Stimulated activated CD8-positive, alpha-beta memory T cell treated with anti-CD3 and anti-CD28 coated beads, Interleukin-15, amount 100 ng/mL, for 24 hours (primary cell): ENCODE measurements around the gene ZBTB3.
"Not testable (repeated sequence)": the region's sequence is repeated elsewhere in the genome, so short reads cannot be mapped to it uniquely, and the experiment has no call there.

Experiments used
- DNase-seq: peaks from one replicate; pipeline ENCODE4 v3.0.0-alpha.2; 2020; ENCODE audit warnings: low read depth

ZBTB3 gene

GRCh38 chr11:62757846-62758788, 4.2 kb upstream of the ZBTB3 start:
- no peak for DNase-seq

DNA sequence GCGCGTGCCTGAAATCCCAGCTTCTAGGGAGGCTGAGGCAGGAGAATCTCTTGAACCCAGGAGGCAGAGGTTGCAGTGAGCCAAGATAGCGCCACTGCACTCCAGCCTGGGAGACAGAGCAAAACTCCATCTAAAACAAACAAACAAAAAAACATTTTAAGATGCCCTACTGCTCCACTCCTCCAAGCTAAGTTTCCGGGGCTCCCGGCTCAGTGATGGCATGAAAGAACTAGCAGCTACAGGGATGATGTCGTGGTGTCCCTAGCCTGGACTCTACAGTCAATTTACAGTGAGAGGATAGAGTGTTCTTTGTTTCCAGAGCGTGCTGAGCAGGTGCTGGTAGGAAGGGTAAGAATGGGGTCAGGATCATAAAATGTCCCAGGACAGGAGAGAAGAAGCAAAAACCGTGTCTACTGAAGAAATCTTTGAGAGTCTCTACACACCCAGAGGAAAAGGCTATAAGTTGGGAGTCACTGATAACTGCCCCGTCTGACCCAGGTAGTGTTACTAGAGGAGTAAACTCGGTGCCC, 1.2 kb upstream of the ZBTB3 start:
- DNase-seq, result no peak

DNA sequence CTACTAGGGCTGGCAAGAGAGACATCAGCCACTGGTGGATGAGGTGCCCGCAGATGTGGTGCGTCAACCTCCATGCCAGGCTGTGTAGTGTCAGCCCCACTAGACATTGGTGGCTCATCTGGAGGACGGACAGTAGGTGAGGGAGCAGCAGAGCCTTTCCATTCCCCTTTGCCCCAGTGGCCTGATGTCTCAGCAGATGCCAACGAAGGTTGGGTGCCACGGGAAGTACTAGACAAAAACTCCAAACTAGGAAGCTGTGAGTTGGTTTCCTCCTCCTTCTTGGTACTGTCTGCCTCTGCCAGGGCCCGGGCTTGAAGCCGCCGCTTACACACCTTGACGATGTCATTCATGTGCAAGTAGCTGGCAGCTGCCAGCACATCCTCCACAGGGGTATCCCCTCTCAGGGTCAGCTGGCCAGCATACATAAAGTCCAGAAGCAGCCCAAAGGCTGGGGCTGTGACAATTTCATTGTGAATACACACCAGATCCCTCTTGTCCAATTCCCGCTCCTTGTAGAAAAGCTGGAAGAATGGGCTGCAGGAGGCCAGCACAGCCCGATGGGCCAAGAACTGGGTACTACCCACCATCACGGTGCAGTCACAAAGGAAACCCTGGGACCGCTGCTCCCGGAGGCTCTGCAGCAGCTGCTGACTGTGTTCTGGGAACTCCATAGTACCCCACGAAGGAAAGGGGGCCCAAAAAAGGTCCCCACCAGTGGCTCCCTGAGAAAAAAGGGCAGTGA, 795 bp downstream of the ZBTB3 start:
- DNase-seq, result no peak

DNA sequence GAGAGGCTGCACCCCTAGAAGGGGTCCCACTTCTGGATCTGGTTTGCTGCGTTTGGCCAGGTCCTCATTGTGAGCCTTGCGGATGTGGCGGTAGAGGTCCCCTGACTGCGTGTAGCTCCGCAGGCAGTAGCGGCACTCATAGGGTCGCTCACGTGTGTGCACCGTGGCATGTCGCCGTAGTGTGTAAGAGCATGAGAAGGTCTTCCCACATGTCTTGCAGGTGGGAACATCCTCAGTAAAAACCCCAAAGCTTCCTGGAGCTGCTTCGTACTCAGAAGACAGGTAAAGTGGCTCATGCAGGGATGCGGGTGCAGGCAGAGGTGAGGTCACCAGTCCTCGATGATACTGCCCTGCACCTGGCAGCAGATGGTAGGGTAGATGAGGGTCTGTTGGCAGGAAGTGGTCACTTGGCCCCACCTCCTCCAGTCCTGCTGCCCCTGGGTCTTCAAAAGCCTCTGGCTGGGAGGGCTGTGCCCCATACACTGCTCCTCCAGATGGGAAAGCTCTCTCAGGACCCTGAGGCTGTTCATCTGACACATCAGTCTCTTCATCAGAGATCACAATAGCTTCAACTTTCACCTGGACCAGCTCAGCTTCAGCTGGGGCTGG, 1.7 kb downstream of the ZBTB3 start:
- no peak for DNase-seq

DNA sequence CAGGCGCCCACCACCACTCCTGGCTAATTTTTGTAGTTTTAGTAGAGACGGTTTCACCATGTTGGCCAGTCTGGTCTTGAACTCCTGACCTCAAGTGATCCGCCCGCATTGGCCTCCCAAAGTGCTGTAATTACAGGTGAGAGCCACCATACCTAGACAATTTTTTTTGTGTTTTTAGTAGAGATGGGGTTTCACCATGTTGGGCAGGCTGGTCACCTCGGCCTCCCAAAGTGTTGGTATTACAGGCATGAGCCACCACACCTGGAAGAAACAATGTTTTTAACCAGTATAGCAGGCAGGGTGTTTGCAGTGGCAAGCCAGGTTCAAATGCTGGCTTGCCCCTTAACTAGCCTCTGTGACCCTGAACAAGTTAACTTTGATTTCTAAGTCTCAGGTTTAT, 4.0 kb downstream of the ZBTB3 start:
- not testable (repeated sequence) for DNase-seq

DNA sequence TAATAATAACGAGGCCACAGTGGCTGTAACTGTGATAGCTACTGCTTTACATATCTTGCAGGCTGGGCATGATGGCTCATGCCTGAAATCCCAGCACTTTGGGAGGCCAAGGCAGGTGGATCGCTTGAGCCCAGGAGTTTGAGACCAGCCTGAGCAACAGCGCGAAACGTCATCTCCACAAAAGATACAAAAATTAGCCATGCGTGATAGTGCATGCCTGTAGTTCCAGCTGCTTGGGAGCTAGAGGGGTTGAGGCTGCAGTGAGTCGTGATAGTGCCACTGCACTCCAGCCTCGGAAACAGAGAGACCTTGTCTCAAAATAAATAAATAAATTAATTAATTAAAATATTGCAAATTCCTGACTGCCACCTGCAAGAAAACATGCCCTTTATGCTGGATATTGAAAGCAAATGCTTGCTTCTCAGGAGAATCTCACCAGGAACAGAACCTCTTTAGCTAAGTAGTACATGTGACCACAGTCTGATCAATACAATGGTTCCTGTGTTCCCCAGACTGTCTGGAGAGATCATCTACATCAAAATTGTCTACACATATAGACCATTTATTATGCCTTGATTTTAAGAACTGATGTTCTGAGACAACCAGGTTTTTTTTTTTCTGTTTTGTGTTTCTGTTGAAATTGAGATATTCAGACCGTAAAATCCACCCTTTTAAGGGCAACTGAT, 6.3 kb downstream of the ZBTB3 start:
- no peak for DNase-seq

- no peak for DNase-seq
Observed at GRCh38 chr11:62737196-62737595, 16.8 kb downstream of the ZBTB3 start.

DNA sequence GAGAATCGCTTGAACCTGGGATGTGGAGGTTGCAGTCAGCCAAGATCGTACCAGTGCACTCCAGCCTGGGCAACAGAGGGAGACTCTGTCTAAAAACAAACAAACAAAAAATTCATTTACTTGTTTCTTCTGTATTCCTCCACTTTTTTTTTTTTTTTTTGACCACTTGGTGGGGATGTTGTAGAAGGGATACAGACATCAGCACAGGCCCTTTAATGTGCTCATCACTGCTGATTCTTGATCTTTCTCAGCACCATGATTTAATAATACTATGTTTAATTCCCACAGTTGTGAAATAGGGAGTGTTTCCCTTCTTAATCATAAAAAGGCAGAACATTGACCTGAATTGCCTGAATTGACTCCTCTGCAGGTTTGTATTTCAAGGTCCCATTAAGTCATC, 21.1 kb downstream of the ZBTB3 start:
- no peak for DNase-seq

DNA sequence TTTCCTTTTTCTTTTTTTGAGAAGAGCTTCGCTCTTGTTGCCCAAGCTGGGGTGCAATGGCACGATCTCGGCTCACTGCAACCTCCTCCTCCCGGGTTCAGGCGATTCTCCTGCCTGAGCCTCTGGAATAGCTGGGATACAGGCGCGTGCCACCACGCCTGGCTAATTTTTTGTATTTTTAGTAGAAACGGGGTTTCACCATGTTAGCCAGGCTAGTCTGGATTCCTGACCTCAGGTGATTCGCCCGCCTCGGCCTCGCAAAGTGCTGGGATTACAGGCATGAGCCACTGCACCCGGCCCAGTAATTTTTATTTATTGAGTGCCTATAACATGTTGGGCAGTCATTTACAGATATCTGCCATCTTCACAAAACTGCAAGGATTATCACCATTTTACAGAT, 23.9 kb downstream of the ZBTB3 start:
- DNase-seq, result not testable (repeated sequence)

- peak; percentile 53 for DNase-seq
Observed at GRCh38 chr11:62728171-62728988, 25.6 kb downstream of the ZBTB3 start, which contains the start of gene TTC9C. Gene TTC9C (plus strand): TSS chr11:62728486. CDS start chr11:62728849, 363 bp downstream.

DNA sequence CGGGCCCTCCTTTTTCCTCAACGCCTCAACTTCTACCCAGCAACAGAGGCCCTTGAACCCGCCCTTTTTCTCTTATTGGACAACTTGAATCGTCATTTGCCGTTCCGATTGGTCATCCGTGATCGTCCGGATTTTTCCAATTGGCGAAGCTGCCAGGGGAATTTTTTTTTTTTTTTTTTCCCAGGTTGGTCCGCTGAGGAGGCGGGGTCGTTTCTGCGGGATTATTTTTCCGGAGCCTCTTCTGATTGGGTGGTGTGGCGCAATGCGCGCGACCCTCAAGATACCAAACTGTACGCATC, 26.1 kb downstream of the ZBTB3 start:
- DNase-seq, result peak; percentile 30

GRCh38 chr11:62727165-62727871, 26.6 kb downstream of the ZBTB3 start, which contains the start of gene HNRNPUL2:
Gene HNRNPUL2 (minus strand): TSS chr11:62727457. CDS start chr11:62727156, 301 bp downstream.
- DNase-seq, result peak; percentile 94

DNA sequence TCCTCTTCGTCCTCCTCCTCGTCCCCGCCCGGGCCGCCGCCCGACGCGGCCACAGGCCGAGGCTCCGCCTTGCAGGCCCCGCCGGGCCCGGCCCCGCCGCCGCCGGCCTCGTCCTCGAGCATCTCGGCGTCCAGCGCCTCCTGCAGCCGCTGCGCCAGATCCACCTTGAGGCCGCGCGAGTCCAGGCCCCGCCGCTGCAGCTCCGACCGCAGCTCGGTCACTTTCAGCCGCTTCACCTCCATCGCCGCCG, 27.1 kb downstream of the ZBTB3 start:
- no peak for DNase-seq

DNA sequence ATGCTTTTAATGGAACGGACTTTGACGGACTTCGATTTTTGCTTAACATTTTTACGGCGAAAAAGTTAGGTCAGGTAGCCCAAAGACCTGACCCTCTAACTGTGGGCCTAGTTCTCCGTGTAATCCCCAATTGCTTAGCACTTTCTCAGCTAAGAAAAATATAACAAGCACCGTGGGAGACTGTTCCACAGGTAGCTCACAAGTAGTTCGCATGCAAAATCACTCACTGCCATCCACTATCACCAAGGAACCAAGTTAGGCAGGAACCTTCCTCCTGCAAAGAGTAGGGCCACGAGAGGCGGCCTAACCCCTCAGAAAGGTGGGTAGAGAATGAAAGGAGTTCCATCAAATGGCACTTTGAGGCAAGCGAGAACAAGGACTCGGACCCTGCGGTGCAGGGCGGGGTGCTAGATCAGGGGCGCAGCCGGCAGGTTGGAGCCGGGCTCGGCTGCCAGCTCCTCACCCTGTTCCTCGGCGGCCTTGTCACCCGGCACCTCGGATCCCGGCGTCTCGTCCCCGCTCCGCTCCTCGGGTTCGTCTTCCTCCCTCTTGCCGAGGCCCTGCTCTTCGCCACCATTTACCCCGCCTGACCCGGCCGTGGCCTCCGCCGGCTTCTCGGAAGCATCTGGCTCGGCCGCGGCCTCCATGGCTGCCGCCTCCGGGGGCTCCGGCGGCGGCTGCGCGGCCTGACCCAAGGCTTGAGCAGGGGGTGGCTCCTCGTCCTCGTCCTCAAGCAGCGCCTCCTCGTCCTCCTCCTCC, 27.6 kb downstream of the ZBTB3 start:
- DNase-seq, result no peak

GRCh38 chr11:62725646-62726045, 28.3 kb downstream of the ZBTB3 start:
- DNase-seq, result no peak

GRCh38 chr11:62724171-62724570, 29.8 kb downstream of the ZBTB3 start:
- DNase-seq, result no peak

- DNase-seq, result no peak
Observed at GRCh38 chr11:62721994-62722393, 32.0 kb downstream of the ZBTB3 start.

DNA sequence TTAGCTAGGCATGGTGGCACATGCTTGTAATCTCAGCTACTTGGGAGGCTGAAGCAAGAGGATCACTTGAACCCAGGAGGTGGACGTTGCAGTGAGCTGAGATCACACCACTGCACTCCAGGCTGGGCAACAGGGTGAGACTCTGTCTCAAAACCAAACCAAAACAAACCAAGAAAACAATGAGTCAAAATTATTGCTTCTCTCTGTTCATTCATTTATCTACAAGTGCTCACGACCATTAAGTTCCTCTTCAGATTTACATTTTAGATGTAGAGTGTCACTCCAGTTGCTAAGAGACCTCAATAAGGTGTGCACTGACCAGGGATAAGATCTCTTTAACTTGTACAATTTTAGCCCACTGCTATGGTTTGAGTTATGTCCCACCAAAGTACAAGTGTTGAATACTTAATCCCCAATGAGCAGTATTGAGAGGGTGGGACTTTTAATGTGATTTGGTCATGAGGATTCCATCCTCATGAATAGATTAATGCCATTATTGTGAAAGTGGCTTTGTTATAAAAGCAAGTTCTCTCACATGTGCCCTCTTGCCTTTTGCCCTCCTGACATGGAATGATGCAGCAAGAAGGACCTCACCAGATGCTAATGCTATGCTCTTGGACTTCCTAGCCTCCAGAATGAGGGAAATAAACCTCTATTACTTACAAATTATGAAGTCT, 34.5 kb downstream of the ZBTB3 start:
- no peak for DNase-seq

DNA sequence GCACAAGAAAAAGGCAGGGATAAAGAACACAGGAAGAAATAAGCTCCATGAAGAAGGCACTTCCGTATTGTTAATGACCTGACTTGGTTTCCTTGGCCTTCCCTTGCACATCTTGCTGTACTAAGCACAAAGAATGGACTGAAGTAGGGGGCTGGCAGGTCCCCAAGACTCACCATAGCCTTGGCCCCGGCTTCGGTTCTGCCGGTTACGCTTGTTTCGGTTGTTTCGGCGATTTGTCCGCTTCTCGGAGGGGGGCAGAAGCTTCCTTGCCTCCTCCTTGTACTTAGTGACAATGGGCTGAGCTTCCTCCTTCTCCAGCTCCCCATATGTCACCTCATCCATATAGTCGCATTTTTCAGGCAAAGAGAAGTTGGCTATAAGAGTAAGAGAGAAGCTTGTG, 37.1 kb downstream of the ZBTB3 start:
- no peak for DNase-seq
